ENCODE measurements around the gene ZSWIM9. TPM values are rescaled to one million over a fixed set of nuclear protein-coding genes. Genes with fewer than 3 reads are reported as not detected.

The ZSWIM9 gene
- total RNA-seq, 1 donor from 2014 or later = 1.6 TPM

DNA sequence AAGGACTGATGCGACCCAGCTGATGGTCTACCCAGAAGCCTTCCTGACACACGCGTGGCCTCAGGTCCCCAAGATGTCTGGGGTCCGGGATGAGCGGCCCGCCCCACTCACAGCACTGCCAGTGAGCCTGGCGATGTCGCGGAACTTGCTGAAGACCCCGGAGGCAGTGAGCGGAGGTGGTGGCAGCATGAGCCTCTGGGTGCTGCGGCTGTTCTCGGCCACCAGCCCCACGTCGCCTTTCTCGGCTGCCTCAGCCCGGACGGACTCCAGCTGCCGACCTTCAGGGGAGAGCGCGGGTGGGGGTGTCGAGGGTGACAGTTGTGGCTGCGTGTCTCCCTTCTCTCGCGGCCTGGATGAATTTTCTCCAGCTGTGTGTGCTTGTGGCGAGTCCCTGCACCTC, 33.1 kb upstream of the ZSWIM9 start:
- H3K4me3 ChIP-seq (ENCODE audit: low read length in 3 of 3) = no peak overlapping the region
- H3K9ac ChIP-seq (ENCODE audit: low read depth in 1 of 3, low read length in 3 of 3) = no peak overlapping the region
- no peaks in the 10 kb centered on the region for H3K4me1 ChIP-seq (ENCODE audit: control insufficient read depth in 3 of 3, insufficient read depth in 3 of 3, low read length in 3 of 3)
- H3K27me3 ChIP-seq (ENCODE audit: control insufficient read depth in 3 of 3, insufficient read depth in 3 of 3, low read length in 3 of 3) = no peaks in the 10 kb centered on the region
- no peaks in the 10 kb centered on the region for H3K9me3 ChIP-seq (ENCODE audit: control insufficient read depth in 3 of 3, low read length in 3 of 3)
- H3K36me3 ChIP-seq (ENCODE audit: control insufficient read depth in 3 of 3, insufficient read depth in 3 of 3, low read length in 3 of 3) = peaks cover 0 to 4% (median 2%) of the 10 kb centered on the region in 3 donors
- H3K27ac ChIP-seq (ENCODE audit: low read depth, low read length) = no peak overlapping the region

DNA sequence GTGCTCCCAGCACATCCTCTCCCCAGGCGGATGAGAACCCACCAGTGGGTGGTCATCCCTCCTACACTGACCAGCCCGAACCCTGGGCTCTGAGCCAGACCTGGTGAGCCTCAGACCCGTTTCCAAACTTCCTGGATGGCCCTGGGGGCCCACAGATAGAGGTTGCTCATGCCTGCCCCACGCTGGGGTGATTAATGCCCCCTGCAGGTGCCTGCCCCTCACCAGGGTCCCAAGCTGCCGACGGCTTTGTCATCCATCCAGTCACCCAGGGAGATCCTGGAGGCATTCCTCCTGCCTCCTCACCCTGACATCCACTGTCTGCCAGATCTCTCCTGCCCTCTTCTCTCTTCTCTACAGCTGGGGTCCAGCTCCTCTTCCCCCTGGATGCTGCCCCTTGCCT, 31.4 kb upstream of the ZSWIM9 start:
- Histone ChIP-seq H3K4me3 (ENCODE audit: low read length in 3 of 3) (no peak overlapping the region), H3K9me3 (ENCODE audit: control insufficient read depth in 3 of 3, low read length in 3 of 3) (no peaks in the 10 kb centered on the region), H3K27ac (ENCODE audit: low read depth, low read length) (no peak overlapping the region), H3K9ac (ENCODE audit: low read depth in 1 of 3, low read length in 3 of 3) (no peak overlapping the region), H3K27me3 (ENCODE audit: control insufficient read depth in 3 of 3, insufficient read depth in 3 of 3, low read length in 3 of 3) (no peaks in the 10 kb centered on the region), H3K36me3 (ENCODE audit: control insufficient read depth in 3 of 3, insufficient read depth in 3 of 3, low read length in 3 of 3) (peaks cover 2 to 13% (median 3%) of the 10 kb centered on the region in 3 donors), H3K4me1 (ENCODE audit: control insufficient read depth in 3 of 3, insufficient read depth in 3 of 3, low read length in 3 of 3) (no peaks in the 10 kb centered on the region)

DNA sequence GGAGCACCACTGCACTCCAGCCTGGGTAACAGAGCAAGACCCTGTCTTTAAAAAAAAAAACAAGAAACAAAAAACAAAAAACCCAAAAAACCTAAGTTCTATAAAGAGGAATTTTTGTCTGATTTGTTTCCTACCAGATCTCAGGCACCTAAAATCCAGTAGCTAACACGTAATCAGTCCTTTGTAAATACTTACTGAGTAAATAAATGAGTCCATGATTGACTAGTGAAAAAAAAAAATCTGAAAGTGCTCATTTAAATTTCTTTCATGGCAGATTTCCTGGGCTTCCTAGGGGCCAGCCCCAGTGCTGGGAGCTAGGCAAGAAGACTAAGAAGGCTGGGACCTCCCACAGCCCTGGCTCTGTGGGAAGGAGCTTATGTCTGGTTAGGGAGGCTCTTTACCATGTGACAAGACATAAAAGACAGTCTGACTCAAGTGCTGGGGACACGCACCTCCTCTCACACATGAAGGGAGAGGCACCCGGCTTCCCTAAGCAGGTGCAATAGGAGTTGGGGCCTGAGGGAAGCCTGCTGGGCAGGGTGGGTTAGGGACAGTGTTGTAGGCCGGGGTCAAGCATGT, 22.8 kb upstream of the ZSWIM9 start:
- peaks cover 8 to 17% (median 12%) of the 10 kb centered on the region in 3 donors for H3K36me3 ChIP-seq (ENCODE audit: control insufficient read depth in 3 of 3, insufficient read depth in 3 of 3, low read length in 3 of 3)
- H3K4me3 ChIP-seq (ENCODE audit: low read length in 3 of 3) = no peak overlapping the region
- no peaks in the 10 kb centered on the region for H3K27me3 ChIP-seq (ENCODE audit: control insufficient read depth in 3 of 3, insufficient read depth in 3 of 3, low read length in 3 of 3)
- H3K27ac ChIP-seq (ENCODE audit: low read depth, low read length) = no peak overlapping the region
- no peak overlapping the region for H3K9ac ChIP-seq (ENCODE audit: low read depth in 1 of 3, low read length in 3 of 3)
- H3K4me1 ChIP-seq (ENCODE audit: control insufficient read depth in 3 of 3, insufficient read depth in 3 of 3, low read length in 3 of 3) = no peaks in the 10 kb centered on the region
- H3K9me3 ChIP-seq (ENCODE audit: control insufficient read depth in 3 of 3, low read length in 3 of 3) = no peaks in the 10 kb centered on the region

- no peak overlapping the region for H3K27ac ChIP-seq (ENCODE audit: low read depth, low read length)
- no peaks in the 10 kb centered on the region for H3K4me1 ChIP-seq (ENCODE audit: control insufficient read depth in 3 of 3, insufficient read depth in 3 of 3, low read length in 3 of 3)
- H3K9me3 ChIP-seq (ENCODE audit: control insufficient read depth in 3 of 3, low read length in 3 of 3) = no peaks in the 10 kb centered on the region
- H3K9ac ChIP-seq (ENCODE audit: low read depth in 1 of 3, low read length in 3 of 3) = no peak overlapping the region
- peaks cover 5 to 12% (median 9%) of the 10 kb centered on the region in 3 donors for H3K36me3 ChIP-seq (ENCODE audit: control insufficient read depth in 3 of 3, insufficient read depth in 3 of 3, low read length in 3 of 3)
- no peak overlapping the region for H3K4me3 ChIP-seq (ENCODE audit: low read length in 3 of 3)
- no peaks in the 10 kb centered on the region for H3K27me3 ChIP-seq (ENCODE audit: control insufficient read depth in 3 of 3, insufficient read depth in 3 of 3, low read length in 3 of 3)
These were observed 21.9 kb upstream of the ZSWIM9 start for GRCh38 chr19:48148576-48148975.

DNA sequence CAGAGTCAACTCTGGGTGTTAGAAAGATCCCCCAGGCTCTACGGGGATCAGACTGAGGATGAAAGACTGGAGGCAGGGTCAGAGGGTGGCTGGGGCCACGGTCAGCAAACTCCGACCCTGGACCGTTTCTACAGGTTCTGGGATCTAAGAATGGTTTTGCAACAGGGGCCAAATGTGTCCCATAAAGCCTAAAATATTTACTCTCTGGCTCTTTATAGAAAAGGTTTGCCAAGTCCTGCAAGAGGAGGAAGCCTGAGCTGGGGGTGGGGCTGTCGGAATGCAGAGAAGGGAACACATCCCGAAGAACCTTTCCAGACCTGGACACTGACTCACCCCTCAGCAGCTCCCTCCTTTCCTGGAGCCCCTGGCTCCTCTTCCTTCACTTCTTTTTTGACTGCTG, 21.1 kb upstream of the ZSWIM9 start:
- no peaks in the 10 kb centered on the region for H3K27me3 ChIP-seq (ENCODE audit: control insufficient read depth in 3 of 3, insufficient read depth in 3 of 3, low read length in 3 of 3)
- H3K27ac ChIP-seq (ENCODE audit: low read depth, low read length) = no peak overlapping the region
- no peaks in the 10 kb centered on the region for H3K4me1 ChIP-seq (ENCODE audit: control insufficient read depth in 3 of 3, insufficient read depth in 3 of 3, low read length in 3 of 3)
- peaks cover 5 to 12% (median 7%) of the 10 kb centered on the region in 3 donors for H3K36me3 ChIP-seq (ENCODE audit: control insufficient read depth in 3 of 3, insufficient read depth in 3 of 3, low read length in 3 of 3)
- H3K9ac ChIP-seq (ENCODE audit: low read depth in 1 of 3, low read length in 3 of 3) = no peak overlapping the region
- no peak overlapping the region for H3K4me3 ChIP-seq (ENCODE audit: low read length in 3 of 3)
- H3K9me3 ChIP-seq (ENCODE audit: control insufficient read depth in 3 of 3, low read length in 3 of 3) = no peaks in the 10 kb centered on the region

DNA sequence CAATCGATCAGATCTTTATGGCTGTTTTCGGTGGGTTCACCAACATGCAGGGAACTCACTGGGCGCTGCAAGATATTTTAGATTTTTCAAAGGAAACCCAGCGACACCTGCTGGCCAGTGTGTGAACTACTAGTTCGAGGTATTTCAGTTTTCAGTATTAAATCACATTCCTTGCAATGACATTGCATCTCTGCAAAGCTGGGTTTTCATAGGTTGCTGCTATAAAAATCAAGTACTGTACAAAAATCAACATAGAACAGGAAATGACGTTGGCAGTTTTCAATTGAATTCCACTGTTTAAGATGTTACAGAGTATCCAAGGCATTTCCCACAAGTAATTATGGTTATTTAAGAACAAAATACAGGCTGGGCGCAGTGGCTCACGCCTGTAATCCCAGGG, 17.9 kb upstream of the ZSWIM9 start:
- Histone ChIP-seq H3K9ac (ENCODE audit: low read depth in 1 of 3, low read length in 3 of 3) (no peak overlapping the region), H3K4me1 (ENCODE audit: control insufficient read depth in 3 of 3, insufficient read depth in 3 of 3, low read length in 3 of 3) (no peaks in the 10 kb centered on the region), H3K4me3 (ENCODE audit: low read length in 3 of 3) (no peak overlapping the region), H3K27me3 (ENCODE audit: control insufficient read depth in 3 of 3, insufficient read depth in 3 of 3, low read length in 3 of 3) (no peaks in the 10 kb centered on the region), H3K9me3 (ENCODE audit: control insufficient read depth in 3 of 3, low read length in 3 of 3) (no peaks in the 10 kb centered on the region), H3K36me3 (ENCODE audit: control insufficient read depth in 3 of 3, insufficient read depth in 3 of 3, low read length in 3 of 3) (peaks cover 0 to 11% (median 4%) of the 10 kb centered on the region in 3 donors), H3K27ac (ENCODE audit: low read depth, low read length) (no peak overlapping the region)

- no peak overlapping the region for H3K27ac ChIP-seq (ENCODE audit: low read depth, low read length)
- no peaks in the 10 kb centered on the region for H3K27me3 ChIP-seq (ENCODE audit: control insufficient read depth in 3 of 3, insufficient read depth in 3 of 3, low read length in 3 of 3)
- H3K9ac ChIP-seq (ENCODE audit: low read depth in 1 of 3, low read length in 3 of 3) = no peak overlapping the region
- no peaks in the 10 kb centered on the region for H3K9me3 ChIP-seq (ENCODE audit: control insufficient read depth in 3 of 3, low read length in 3 of 3)
- no peaks in the 10 kb centered on the region for H3K4me1 ChIP-seq (ENCODE audit: control insufficient read depth in 3 of 3, insufficient read depth in 3 of 3, low read length in 3 of 3)
- H3K4me3 ChIP-seq (ENCODE audit: low read length in 3 of 3) = no peak overlapping the region
- peaks cover 2 to 7% (median 4%) of the 10 kb centered on the region in 3 donors for H3K36me3 ChIP-seq (ENCODE audit: control insufficient read depth in 3 of 3, insufficient read depth in 3 of 3, low read length in 3 of 3)
These were observed 16.5 kb upstream of the ZSWIM9 start for GRCh38 chr19:48154003-48154402.

DNA sequence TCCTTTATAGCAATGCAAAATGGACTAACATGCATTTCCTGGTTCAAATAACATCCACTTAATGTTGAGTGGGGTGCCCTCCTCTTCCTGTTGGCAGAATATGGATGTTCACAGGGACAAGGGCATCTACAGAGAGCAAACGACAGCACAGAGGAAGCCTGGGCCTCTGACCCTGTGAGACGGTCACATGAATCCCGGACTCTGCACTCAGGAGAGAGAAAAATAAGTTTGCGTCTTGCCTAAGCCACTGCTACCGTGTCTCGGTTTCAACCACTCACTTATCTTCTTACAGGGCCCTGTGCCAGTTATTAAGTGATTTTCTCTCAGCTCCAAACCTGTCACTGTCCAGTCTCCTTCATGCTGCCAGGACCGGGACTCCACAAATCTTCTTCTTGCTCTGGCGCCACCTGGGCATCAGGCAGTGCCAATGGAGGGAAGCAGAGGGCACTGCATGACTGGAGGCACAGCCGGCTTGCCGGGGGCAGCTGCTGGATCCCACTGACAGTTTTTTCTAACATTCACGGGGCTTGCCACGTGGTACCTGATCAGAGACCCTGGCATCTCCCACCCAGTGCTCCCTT, 12.2 kb upstream of the ZSWIM9 start:
- Histone ChIP-seq H3K27me3 (ENCODE audit: control insufficient read depth in 3 of 3, insufficient read depth in 3 of 3, low read length in 3 of 3) (no peaks in the 10 kb centered on the region), H3K4me3 (ENCODE audit: low read length in 3 of 3) (no peak overlapping the region), H3K36me3 (ENCODE audit: control insufficient read depth in 3 of 3, insufficient read depth in 3 of 3, low read length in 3 of 3) (peaks cover 3 to 17% (median 4%) of the 10 kb centered on the region in 3 donors), H3K4me1 (ENCODE audit: control insufficient read depth in 3 of 3, insufficient read depth in 3 of 3, low read length in 3 of 3) (no peaks in the 10 kb centered on the region), H3K9ac (ENCODE audit: low read depth in 1 of 3, low read length in 3 of 3) (no peak overlapping the region), H3K9me3 (ENCODE audit: control insufficient read depth in 3 of 3, low read length in 3 of 3) (no peaks in the 10 kb centered on the region), H3K27ac (ENCODE audit: low read depth, low read length) (no peak overlapping the region)

DNA sequence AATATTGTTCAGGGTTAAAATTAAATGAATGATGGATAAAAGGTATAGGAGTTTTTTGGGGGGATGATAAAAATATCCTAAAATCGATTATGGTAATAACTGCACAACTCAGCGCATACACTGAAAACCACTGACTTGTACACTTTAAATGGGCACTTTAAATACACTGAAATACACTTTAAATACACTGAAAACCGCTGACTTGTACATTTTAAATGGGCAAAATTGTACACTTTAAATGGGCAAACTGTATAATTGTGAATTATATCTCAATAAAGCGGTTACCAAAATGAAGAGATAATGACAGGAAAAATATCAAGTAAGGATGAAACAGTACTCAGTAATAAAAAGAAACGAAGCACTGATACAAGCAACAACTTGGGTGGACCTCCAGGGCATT, 1.8 kb upstream of the ZSWIM9 start:
- H3K9me3 ChIP-seq (ENCODE audit: control insufficient read depth in 3 of 3, low read length in 3 of 3) = no peaks in the 10 kb centered on the region
- H3K4me3 ChIP-seq (ENCODE audit: low read length in 3 of 3) = no peak overlapping the region
- H3K9ac ChIP-seq (ENCODE audit: low read depth in 1 of 3, low read length in 3 of 3) = no peak overlapping the region
- no peaks in the 10 kb centered on the region for H3K27me3 ChIP-seq (ENCODE audit: control insufficient read depth in 3 of 3, insufficient read depth in 3 of 3, low read length in 3 of 3)
- peaks cover 0 to 6% (median 4%) of the 10 kb centered on the region in 3 donors for H3K36me3 ChIP-seq (ENCODE audit: control insufficient read depth in 3 of 3, insufficient read depth in 3 of 3, low read length in 3 of 3)
- no peak overlapping the region for H3K27ac ChIP-seq (ENCODE audit: low read depth, low read length)
- H3K4me1 ChIP-seq (ENCODE audit: control insufficient read depth in 3 of 3, insufficient read depth in 3 of 3, low read length in 3 of 3) = peaks cover 7 to 11% (median 8%) of the 10 kb centered on the region in 3 donors

GRCh38 chr19:48169578-48169938, 922 bp upstream of the ZSWIM9 start:
- H3K9me3 ChIP-seq (ENCODE audit: control insufficient read depth in 3 of 3, low read length in 3 of 3) = no peaks in the 10 kb centered on the region
- H3K9ac ChIP-seq (ENCODE audit: low read depth in 1 of 3, low read length in 3 of 3) = no peak overlapping the region
- peaks cover 0 to 13% (median 9%) of the 10 kb centered on the region in 3 donors for H3K36me3 ChIP-seq (ENCODE audit: control insufficient read depth in 3 of 3, insufficient read depth in 3 of 3, low read length in 3 of 3)
- H3K27me3 ChIP-seq (ENCODE audit: control insufficient read depth in 3 of 3, insufficient read depth in 3 of 3, low read length in 3 of 3) = no peaks in the 10 kb centered on the region
- peaks cover 7 to 11% (median 8%) of the 10 kb centered on the region in 3 donors for H3K4me1 ChIP-seq (ENCODE audit: control insufficient read depth in 3 of 3, insufficient read depth in 3 of 3, low read length in 3 of 3)
- no peak overlapping the region for H3K27ac ChIP-seq (ENCODE audit: low read depth, low read length)
- H3K4me3 ChIP-seq (ENCODE audit: low read length in 3 of 3) = peak overlapping the region; percentile 93 to 98 (median 93)

Measured in skeletal muscle tissue (tissue), 4 donors.